CD4-positive, alpha-beta T cell treated with Interleukin-12 subunit alpha and Interleukin-12 subunit beta, for 1 hour (primary cell): ENCODE data around the gene MSANTD2.

ENCODE experiments used
- DNase-seq: peaks from one replicate; pipeline ENCODE4 v3.0.0-alpha.2; 2020

The MSANTD2 gene

DNA sequence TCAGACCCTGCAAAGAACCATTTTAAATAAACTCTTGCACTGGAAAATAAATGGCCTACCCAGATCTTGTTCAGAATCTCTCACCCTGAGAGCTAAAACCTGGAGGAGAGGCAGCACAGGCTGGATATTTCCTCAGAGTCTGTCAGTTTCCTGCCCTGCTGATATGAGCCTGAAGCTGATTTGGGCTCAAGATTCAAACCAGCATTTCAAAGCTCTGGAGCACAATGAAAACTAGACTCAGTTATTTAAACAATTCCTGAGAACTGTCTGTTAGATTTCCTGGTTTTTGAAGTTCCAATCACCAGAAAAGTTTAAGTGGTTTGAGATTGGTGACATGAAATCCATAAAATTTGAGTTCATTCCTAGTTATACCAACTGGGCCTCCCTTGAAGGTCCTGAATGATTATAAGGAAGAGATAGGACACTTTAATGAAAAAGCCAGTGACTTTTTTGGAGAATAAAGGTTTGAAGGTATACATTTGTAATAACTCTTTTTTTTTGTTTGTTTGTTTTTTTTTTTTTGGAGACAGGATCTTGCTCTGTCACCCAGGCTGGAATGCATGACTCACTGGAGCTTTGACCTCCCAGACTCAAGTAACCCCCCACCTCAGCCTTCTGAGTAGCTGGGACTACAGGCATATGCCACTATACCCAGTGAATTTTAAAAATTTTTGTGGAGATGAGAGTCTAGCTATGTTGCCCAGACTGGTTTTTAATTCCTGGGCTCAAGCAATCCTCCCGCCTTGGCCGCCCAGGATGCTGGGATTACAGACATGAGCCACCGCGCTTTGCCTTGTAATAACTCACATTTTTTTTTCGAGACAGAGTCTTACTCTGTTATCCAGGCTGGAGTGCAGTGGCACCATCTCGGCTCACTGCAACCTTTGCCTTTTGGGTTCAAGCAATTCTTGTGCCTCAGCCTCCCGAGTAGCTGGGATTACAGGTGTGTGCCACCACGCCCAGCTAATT is 30.1 kb downstream of the MSANTD2 start:
- DNase-seq, result no peak

DNA sequence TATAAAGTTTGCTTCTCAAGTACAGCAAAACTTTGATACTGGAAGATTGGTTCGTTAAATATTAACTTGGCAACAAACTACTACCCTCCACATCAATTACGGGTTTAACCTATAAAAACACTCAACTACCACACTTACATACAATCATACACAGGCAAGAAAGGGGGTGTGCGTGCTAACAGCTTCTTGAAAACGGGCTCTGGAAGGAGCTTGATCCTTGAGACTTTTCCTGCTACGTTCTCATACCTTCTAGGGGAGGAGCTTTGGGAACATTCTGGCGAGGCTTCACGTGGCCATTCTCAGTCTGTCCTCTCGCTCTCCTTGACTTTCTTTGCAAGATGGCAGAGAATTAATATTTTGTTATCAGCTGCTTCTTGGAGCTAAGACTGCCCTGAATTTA is 31.3 kb downstream of the MSANTD2 start:
- DNase-seq, result no peak

DNA sequence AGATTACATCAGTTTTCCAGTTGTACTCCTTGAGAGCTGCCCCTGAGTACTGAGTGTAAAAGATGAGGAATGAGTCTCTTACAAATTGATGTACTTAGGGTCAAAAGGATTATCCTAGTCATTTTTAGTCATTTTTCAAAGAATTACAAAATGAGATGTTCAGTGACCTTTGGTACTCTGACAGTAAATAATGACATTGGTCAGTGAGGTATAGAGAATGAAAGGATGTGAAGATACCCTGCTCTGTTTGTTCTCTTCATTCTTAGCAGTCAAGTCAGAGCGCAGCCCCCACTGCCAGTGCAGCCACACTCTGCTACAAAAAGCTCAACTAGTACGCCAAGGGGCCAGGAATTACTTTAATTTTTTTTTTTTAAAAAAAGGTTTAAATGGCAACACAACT is 34.0 kb downstream of the MSANTD2 start:
- DNase-seq, result no peak

DNA sequence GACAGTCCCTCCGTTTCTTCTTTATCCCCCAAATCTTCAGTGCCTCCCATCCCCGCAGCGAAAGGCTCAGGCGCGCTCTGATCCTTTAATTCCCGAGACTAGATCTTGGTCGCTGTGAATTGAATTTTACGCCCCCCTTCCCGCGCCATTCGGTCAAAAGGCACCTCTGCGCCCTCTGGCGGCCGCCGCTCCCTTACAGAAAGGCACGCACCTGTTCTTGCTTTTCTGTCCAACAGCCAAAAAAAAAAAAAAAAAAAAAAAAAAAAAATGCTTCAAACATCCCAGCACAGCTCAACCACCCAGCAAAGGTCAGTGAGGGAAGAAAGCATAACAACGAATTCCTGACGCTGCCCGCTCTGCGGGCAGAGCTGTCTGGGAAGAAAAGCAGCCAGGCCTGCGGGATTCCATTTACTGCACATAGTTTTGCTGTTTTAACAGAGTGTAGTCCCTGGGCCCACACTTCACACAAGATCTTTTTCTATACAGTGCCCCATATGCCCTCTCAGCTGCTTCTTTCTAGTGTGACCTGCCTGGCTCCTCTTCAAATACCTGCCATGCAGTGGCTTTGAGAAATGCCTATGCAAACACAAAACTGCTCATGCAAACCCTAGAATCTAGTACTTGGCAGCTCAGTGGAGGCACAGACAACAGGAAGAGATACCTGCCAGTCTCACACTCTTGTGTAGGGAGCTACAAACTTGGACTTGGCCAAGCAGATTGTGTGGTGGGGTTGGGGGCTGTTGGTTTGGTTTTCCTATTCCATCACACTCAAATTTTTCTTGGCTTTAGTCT is 36.9 kb downstream of the MSANTD2 start:
- peak; percentile 85 for DNase-seq

DNA sequence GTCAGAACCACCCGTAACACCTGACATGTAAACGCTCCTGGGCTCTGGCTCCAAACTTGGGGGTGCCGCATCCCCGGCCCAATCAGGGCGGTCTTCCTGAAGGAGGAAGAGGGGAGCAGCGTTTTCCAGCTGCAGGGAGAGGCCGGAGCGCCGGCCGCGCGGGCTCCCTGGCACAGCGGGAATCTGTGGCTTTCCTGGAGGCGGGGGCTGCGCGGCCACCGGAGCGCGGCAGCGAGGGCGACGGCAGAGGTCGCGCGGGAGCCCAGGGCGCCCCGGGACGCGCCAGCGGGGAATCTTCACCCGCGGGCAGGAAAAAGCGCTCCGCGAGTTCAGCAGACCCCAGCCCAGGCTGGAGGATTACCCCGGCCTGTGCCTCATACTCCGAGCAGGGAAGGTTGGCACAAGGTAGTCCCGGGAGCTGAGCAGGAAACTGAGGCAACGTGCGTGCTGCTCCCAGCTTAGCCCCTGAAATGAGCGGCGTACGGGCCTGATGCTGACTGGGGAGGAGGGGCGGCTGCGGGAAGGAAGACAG is 37.5 kb downstream of the MSANTD2 start:
- DNase-seq, result no peak

DNA sequence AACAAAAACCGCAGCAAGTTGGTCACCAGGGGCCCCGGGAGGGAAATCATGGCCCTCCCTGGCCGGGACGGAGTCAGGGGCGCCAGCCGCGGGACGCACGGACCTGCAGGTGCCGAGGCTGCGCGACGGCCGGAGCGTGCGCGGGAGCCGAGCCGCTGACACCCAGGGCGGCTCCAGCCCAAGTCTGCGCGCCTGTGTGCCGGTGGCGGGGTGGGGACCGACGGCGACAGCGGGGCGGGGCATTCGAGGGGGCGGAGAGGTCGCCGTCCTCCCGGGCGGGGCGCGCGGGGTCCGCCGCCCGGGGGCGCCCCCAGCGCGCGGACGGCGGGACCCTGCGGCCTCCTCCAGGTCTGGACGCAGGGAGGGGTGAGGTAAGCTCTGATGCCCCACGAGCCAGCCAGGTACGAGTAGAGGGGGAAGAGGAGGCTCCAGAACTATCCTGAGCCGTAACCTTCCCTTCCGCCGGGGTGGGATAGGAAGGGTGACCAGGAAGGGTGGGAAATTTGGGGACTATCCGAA is 38.0 kb downstream of the MSANTD2 start, which contains the start of gene ESAM:
Gene ESAM, minus strand, starts transcription at position 186 of the 519 bp plus-strand sequence. Its CDS starts 136 bp downstream, at position 50.
- peak; percentile 75 for DNase-seq

DNA sequence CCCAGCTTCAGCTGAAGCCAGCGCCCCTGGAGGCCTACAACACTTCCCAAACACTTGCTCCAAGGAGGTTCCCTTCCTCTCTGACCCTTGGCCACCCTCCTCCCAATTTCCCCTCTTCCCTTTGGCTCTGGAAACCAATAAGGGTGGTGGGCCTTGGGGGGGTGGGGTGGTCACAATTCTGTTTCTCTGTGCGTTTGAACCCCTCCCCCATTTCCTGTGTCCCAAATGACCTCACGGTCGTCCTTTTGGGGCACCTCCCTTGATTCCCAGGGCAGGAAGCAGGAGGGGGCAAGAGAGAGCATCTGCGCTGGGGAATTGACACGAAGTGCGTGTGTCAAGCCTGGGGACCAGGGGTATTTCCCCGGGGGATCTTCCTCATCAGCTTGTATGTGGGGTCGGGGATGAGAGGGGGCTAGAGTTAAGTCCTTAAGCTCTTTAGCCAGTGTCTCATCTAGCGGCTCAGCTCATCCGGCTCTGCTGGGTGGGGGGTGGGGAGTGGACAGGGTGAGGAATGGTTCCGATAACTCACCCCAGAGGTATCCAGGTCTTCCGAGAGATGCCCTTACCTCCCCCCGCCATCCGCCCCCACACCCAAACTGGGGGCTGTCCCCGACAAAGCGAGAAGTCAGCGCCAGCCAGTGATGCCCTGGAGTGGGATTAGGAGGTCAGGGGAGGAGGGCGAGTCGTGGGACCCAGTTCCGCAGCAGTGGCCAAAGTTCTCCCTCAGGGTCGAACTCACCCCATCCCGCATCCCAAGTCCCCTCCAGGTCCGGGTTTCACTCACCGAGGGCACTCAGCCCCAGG is 38.7 kb downstream of the MSANTD2 start:
- no peak for DNase-seq

DNA sequence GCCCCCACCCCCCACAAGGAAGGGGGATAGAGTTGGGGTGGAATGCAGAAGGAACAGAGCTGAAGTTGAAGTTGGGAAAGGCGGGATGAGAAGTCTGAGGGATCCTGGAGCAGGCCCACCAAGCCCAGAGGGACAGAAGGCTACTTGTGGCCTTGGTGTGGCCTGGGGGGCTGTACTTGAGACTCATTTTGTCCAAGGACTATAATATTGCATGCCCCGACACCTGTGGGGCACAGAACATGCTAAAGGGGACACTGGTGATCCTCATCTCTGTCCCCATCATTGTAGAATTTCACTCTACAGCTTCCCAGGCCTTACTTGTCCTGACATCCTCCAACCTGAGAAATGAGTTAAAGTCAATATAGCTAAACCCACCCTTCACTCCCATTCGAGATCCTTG is 39.4 kb downstream of the MSANTD2 start:
- DNase-seq, result no peak

DNA sequence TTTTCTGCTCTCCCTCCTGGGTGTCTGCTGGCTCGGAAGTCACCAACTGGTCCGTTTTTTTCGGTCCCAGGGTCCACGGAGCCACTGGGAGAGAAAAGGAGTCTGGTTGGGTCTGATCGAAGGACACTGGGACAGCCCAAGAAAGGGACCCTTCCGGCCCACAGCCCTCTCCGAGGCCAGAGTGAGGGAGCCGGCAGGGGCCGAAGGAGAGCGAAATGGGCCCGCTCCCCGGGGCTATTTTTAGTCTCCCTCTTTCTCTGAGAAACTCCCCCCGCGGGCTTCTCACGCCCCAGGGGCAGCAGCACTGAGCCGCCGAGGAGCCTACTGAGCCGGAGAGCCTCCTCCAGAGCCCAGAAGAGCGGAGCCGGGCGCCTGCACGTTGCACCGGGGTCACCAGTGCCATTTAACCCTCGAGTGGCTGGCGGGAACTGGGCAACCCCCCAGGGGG is 40.0 kb downstream of the MSANTD2 start:
- DNase-seq, result no peak

DNA sequence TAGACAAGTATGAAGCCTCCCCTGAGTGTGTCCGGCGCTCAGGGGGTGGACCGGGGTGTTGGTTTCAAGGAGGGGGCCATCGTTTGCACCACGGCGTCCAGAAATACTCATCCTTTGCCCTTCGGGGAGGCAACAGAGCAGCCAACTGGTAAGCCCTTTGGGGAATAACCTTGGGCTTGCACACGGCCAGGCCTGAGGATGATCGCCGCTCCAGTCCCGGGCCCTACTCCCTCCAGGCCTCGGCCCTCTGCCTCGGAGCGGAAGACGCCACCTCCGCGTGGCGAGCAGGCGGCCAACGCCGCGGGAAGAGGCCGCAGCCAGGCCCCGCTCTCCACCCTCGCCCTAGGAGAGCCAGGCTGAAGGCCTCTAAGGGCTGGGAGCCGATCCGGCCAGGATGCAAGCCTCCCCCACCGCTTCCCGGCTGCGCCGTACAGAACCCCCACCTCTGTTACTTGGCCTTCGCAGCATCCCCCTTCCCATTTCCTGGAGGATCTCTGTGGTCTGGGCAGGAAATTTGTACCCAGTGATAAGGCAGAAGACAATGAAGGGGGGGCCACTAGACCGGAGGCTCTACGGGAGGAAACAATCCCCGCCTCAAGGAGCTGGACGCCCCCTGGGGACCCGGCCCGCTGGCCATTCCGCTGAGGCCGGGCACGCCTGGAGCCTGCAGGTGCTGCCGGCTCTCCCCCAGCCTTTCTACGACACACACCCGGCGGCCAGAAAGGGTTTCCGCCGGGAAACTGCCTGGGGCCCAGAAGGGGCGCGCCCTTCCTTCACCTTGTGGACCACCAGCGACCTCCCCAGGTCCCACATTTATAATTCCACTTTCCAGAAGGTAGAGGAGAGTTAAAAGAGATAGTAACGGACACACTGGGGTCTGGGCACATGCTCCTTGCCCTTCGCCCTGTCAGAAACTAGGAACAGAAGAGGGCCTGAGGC is 40.7 kb downstream of the MSANTD2 start:
- no peak for DNase-seq

DNA sequence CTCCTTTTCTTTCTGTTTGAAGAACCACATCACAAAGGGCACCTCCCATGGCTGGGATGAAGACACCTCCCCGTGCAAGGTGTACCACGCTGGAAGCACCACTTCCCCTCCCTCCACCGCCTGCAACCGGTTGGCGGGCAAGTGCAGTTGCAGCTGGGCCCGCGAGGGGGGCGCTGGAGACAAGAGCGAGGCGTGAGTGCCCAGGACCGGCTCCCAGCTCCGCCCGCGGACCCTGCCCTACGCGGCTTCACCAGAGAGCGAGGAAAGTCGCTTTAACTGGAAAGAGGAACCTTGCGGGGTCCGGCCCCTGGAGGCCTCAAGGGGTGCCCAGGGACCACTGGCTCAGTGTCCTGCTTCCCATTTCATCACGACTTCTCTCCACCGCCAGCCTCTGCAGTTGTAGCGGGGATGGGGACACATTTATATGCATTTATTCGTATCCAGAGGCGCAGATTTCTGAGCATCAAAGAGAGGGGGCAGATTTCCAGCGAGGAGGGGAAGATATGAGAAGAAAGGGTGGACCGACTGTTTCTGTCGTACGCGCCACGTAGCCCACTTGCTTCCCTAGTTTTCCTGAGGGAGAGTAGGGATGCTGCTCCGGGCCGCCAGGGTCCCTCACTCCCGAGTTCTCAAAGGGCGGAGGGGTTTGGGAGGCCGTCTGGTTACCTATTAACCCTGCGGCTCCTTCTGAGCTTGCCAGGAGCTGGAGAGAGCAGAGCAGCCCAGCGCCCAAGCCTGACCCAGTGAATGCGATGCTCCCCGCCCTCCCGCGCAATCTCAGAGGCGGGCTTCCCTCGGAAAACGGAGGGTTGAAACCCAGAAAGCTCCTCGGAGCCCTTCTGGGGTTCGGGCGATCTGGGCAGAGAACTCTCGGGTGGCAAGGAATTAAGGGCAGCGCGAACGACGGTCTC is 41.6 kb downstream of the MSANTD2 start:
- DNase-seq, result peak; percentile 68

DNA sequence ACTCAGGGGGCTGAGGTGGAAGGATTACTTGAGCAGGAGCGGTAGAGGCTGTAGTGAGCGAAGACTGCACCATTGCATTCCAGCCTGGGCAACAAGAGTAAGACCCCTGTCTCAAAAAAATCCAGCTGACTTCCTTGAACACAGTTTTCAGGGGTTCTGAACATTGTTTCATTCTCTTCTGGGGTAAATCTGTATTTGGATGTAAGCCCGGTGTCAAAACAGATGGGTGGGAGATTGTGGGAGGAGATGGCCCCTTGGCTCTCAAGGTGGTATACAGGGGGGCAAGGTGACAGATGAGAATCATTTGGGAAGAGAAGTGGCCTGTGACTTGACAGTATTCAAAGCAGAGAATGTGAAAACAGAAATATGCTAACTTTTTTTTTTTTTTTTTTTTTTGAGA is 42.9 kb downstream of the MSANTD2 start:
- no peak for DNase-seq

DNA sequence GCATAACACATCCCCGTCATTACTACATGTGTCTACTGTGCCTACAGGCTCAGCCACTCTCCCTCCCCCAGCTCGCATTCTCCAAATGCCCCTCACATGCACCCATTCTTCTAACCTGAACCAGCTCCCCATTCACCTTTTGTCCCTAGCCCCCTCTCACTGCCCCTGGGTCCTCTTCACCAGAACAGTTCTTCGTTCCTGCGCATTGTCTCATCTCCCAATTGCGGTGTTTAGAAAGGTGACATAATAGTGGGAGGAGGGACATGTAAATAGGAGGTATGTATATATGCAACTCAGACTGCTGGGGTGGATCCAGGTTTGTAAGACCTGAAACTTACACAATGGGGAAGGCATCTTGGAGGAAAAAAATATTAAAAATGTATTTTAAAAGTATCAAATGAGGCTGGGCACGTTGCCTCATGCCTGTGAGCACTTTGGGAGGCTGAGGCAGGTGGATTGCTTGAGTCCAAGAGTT is 43.4 kb downstream of the MSANTD2 start:
- DNase-seq, result no peak

DNA sequence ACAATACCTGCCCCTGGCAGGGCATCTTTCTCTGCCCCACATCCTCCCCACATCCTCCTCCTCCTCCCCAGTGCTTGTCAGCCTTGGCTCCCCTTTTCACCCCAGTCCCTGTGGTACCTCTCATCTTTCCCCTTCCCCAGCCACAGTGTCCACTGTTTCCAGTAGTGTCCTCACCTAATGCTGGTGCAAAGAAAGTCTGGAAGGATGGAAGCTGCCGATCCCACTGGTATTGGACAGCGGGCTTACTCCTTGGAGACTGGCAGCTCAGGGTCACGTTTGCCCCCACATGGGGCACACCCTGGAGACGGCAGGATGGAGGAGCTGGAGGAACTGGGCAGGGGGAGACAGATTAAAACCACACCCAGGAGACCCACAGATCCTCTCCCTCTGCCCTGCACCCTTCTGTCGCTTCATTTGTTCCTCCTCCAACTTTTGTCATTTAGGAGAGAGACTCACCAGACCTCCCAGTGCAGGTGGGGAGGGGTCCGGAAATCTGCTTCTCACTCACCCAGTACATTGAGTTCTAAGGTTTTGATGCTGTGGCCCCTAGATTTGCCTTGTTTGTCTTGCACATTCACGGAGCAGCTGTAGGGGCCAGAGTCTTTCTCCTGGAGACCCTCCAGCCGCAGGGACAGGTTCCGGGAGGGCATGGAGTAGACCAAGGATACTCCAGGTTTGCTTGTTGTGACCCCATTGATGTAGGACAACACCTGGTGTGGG is 44.0 kb downstream of the MSANTD2 start:
- no peak for DNase-seq

DNA sequence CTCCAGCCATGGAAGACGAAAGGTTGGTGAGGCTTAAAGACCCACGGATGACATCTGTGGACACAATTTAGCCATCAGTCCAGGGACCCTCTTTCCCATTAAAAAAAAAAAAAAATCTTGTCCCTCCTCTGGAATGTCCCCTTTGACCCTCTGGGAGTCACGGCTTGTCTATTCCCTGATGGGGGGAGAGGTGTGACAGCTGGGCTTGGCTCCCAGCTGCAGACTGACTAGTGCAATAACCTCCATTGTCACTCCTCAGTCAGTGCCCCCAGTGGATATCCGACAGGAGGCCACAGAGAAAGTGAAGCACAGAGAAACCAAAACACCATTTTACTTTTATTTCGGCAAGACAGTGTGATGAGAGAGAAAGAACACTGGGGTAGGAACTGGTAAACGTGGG is 45.5 kb downstream of the MSANTD2 start:
- DNase-seq, result no peak

DNA sequence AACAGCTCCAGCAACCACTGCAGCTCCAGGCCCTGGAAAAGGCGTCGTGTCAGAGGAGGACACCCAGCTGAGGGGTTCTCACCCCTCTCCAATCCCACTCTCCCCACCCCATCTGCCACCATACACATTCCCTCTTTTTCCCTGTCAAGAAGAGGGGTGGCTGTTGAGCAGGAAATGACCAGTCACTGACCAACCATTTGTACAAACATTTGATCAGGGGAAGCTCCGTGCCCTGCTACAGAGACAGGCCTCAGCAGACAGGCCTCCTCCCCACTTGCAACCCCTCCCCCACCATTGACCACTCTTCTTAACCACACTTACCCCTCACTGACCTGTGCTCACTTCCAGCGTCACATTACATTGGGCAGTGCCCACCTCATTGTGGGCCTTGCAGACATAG is 45.9 kb downstream of the MSANTD2 start:
- no peak for DNase-seq

DNA sequence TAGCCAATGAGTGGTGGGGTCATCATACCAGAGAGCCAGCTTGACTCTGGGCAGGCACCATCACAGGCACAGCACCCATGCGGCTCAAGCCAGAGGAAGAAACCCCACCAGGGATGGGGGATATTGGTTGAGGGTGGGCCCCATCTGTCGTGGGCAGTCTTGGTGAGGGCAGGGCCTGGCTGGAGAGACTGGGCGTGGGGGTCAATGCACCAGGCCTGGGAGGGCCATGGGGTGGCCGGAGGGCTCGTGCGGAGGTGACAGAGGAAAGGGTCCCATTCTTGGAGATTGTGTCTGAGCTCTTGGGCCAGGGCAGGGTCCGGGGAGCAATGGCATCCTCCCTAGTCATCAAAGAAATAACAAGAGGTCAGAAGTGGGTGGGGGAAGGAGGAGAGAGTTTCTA is 46.6 kb downstream of the MSANTD2 start:
- no peak for DNase-seq

DNA sequence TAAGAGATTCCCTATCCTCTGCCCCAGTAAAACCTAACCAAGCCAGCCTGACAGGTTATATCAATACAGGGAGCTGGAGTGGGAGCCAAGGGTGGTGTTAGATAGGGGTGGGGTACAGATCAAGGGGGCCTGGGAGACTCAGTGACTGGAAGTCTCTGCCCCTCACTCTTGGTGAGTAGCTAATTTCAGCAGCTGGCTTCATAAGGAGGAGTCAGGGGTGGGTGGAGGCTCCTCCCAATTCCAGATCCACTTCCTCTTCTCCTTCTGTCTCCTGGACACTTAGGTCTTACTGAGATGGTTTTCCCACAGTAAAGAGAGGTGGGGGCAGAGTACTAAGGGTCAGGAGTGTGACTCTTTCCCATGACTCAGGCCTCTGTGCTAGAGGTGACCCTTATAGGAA is 47.0 kb downstream of the MSANTD2 start:
- no peak for DNase-seq

DNA sequence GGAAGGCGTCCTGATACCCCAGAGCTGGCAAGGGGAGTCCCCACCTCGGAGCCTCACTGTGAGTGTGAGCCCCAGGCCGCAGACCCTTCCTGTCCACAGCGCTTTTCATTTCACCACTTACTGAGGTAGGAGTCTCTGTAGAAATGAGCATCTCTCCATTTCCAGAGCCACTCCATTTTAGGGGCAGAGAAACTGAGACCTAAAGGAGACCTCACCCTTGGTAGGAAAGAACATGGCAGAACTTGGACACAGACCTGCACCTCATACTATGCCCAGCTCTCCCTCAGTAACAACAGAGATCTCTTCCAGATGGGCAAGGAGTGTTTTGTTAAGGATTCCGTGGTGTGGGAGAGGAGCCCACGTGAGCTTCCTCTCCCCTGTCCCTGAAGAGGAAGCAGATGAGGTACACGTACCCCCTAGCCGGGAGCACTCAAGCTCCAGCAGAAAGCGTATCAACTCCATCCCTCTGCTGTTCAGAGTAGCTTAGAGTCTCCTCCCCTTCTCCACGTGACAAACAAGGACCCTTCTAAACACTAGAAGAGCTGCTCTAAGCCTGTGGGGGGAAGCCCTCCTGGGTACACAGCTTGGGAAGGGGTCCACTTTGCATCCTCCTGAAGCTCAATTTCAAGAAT is 47.6 kb downstream of the MSANTD2 start:
- no peak for DNase-seq
